UCSD-AML1 (cell line): ENCODE data around the gene KLHL35.
"Not testable (repeated sequence)": the region's sequence is repeated elsewhere in the genome, so short reads cannot be mapped to it uniquely, and the experiment has no call there.

Source experiments
- DNase-seq: peaks from one replicate; lab custom pipeline; 2025; ENCODE audit not compliant: unreplicated experiment; lab: John Stamatoyannopoulos, UW

The KLHL35 gene

DNA sequence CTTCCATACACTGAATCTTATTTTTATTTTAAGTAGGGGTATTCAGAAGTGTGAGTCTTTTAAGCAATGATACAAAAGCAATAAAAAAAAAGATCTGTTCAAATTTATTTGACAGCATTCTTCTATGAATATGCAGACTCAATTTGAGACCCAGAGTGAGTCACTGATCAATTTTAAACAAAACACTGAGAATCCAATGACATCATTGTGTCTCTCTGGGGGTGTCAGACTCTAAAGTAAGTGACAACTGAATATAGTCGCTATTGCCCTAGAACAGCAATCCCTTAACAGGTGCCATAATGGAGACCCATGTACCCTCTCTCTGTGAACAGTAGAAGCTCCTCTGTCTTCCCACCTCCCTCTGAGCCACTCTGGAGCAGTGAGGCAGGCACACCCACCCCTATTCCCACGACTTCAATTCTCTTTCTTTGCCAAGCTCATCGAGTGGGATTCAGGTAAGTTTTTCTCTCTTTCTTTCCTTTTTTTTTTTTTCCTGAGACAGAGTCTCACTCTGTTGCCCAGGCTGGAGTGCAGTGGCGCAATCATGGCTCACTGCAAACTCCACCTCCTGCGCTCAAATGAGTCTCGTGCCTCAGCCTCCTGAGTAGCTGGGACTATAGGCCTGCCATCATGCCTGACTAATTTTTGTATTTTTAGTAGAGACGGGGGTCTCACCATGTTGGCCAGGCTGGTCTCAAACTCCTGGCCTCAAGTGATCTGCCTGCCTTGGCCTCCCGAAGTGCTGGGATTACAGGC lies 38.7 kb downstream of the KLHL35 start:
- DNase-seq, result no peak

DNA sequence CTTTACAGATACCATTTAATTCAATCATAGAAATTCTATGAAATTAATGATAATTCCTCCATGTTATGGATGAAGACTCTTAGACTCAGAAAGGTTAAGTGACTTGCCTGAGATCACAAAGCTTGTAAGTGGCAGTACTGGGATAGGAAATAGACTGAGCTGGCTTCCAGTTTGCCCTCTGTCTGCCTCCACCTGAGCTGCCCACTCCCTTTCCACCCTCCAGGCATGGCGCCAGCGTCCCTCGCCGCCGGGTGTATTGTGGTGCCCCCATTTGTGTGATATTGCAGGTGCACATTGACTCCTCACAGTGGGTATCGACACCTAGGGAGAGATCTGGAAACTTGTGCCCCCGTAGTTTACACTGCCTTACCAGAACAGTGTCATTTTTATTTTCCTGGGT lies 43.1 kb downstream of the KLHL35 start:
- no peak for DNase-seq

DNA sequence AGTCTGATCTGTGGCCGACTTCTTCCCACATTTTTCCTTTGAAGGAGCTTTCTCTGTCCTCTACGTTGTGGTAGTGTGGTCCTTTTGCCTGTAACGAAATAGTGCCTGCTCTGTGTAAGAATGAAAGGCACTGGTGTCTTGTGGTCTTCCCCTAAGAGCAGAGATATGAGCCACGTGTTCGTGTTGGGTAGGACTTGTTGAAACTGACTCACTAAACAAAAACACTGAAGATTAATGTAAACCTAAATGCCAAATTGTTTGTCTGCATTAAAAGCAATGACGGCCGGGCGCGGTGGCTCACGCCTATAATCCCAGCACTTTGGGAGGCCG lies 43.8 kb downstream of the KLHL35 start:
- no peak for DNase-seq

DNA sequence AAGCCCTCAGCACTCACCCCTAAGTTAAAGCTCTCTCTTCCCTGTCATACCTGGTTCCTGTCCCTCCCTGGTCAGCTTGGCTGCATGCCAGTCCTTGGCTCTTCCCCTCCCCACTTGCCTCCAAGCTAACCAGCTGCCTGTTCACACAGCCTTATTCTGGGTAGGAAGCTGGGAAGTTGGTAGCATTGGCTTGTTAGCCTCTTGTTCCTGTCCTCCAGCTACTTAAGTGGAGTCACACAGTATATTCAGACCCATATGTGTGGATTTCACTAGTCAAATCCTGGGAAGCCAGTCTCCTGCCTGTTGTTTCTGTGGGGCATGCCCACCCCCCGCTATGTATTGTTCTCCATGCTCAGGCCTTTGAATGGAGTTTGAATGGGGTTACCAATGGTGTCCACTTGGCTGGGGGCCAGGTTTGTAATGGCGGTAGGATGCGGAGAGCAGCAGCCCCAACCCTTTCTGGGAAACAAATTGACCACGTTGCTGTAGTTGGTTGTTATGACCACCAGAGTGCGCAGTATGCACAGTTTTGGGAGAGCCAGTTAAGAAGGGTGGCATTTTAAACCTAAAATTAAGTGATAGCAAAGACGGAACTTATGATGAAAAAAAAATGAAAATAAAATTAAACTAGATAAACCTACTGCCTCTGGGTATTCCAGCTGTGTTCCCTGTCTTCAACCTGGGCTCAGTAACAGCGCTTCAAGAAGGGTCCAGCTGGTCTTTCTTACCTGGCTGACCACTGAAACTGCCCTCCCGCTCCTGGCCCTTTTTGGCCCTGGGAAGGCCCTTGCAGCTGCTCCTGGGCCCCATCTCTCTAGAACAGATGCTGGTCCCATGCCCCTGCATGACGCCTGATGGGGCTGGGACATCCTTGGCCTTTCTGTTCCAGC lies 44.4 kb downstream of the KLHL35 start:
- DNase-seq, result peak; percentile 65

DNA sequence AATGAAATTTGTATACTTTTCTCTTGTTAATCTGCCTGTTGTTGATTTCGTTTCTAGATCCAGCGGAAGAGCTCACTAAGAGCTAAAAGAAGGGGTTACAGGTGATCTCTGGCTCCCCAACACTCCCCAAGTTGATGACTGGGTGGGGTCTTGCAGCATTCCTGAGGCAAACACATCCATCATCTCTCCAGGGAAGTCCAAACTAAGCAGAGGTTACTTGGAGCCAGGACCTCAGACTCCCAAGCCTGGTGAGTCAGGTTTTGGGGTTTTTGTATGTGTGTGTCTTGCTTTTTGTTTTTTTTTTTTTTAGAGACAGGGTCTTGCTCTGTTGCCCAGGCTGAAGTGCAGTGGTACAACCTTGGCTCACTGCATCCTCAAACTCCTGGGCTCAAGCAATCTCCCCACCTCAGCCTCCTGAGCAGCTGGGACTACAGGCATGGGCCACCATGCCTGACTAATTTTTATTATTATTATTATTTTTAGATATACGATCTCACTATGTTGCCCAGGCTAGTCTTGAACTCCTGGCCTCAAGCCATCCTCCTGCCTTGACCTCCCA lies 45.2 kb downstream of the KLHL35 start:
- DNase-seq, result no peak

DNA sequence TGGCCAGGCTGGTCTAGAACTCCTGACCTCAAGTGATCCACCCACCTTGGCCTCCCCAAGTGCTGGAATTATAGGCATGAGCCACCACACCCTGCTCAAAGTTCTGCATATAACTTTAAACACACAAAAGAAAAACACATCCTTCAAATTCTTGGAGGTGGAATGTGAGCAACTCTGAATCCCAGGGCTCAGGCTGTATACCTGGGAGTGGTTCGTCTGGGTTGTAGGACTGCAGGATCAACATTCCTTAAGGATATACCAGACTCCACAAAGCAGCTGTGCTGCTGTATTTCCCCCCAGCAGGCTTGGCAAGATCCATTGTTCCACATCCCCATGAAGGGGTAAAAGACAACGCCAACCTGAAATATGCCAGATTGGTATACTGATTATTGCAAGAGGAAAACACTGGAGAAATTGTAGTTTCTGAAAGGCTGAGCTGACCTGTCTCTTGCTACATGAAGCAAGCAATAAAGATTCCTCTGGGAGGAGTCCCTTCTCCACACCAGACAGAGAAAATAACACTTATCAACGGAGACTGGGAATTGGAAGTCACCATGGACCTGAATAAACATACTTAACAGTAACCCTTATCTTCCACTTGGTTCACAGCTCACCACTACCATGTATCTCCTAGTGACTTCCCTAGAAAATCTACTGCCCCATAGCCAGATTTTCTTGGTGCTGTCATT lies 45.9 kb downstream of the KLHL35 start:
- DNase-seq, result no peak

GRCh38 chr11:75384438-75385080 lies 48.4 kb downstream of the KLHL35 start:
- peak; percentile 82 for DNase-seq

- DNase-seq, result peak; percentile 72
These were observed 49.8 kb downstream of the KLHL35 start for GRCh38 chr11:75383246-75383645.

DNA sequence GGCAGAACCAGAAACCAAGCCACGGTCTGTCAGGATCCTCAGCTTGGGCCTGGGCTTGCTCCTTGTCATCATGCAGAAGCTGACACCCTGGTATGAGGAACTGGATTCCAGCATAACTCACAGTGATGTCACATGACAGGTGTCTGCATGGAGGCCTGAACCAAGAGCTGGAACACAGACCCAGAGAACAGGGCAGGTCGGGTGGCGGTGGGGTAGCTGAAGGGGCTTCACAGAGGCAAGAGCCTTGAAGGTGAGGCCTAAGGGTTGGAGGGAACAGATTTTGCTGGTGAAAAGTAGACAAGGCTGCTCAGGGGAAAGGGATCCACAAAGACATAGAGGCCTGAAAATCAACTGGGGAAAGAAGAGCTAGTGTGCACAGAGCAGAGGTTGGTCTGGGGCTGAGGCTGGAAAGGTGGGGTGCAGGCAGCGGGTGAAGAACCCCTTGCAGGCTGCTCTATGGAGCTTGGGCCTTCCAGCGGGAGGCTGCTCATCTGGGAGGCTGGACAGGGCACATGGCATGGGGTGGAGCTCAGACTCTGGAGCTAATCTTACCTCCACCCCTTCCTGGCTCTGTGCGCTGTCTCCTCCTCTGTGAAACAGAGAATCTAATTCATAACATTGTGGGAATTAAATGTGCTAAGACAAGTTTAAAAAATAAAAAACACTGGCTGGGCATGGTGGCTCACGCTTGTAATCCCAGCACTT lies 52.1 kb downstream of the KLHL35 start:
- peak; percentile 38 for DNase-seq

GRCh38 chr11:75380245-75380644 lies 52.8 kb downstream of the KLHL35 start:
- no peak for DNase-seq

DNA sequence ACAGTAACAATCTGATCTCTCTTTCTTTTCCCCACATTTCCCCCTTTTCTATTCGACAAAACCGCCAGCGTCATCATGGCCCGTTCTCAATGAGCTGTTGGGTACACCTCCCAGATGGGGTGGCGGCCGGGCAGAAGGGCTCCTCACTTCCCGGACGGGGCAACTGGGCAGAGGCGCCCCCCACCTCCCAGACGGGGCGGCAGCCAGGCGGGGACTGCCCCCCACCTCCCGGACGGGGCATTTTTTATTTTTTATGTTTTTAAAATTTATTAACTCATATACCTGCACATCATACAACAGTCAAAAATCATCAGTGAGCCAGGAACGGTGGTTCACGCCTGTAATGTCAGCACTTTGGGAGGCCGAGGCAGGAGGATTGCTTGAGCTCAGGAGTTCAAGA lies 54.2 kb downstream of the KLHL35 start:
- DNase-seq, result not testable (repeated sequence)

- no peak for DNase-seq
These were observed 56.8 kb downstream of the KLHL35 start for GRCh38 chr11:75376175-75376574.

DNA sequence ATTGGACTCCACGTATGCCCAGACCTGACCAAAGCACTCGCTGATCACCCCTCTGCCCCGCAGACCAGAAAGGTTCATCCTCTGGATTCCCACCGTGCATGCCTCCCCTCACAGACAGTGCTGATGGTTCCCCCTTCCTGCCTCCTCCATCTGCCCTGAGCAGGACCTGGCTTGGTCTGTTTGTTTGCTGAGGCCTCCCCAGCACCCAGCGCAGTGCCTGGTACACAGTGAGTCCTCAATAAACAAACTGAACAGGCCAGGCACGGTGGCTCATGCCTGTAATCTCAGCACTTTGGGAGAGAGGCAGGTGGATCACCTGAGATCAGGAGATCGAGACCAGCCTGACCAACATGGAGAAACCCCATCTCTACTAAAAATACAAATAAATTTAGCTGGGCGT lies 57.4 kb downstream of the KLHL35 start:
- DNase-seq, result no peak

- no peak for DNase-seq
These were observed 58.4 kb downstream of the KLHL35 start for GRCh38 chr11:75374646-75375045.

- no peak for DNase-seq
These were observed 59.8 kb downstream of the KLHL35 start for GRCh38 chr11:75373201-75373600.
